Esophagus muscularis mucosa (tissue), 4 donors: Measurements from ENCODE around the gene TSPAN5.

ENCODE experiments used
- EP300 ChIP-seq: sonication (generic); formaldehyde crosslinking; IDR thresholded peaks from one replicate; pipeline ENCODE4 v1.6.1; 2017; ENCODE audit warnings: antibody characterized with exemption
- POLR2A ChIP-seq: fragments of 450-650 bp; IDR thresholded peaks from one replicate; pipeline ENCODE4 v1.6.1; 2017; ENCODE audit warnings: antibody characterized with exemption, moderate library complexity, mild to moderate bottlenecking, low read depth
- POLR2AphosphoS5 ChIP-seq, 2 donors: sonication (generic); formaldehyde crosslinking; IDR thresholded peaks; one replicate each; pipeline ENCODE4 v1.6.1; 2017; ENCODE audit warnings: antibody characterized with exemption in 2 of 2
- TF ChIP-seq, protein P1 (sequence below), 3 experiments: fragments of 200-600 bp in 2 of 3; fragments of 450-650 bp in 1 of 3; sonication (generic) in 2 of 3; IDR thresholded peaks; one replicate each; pipeline ENCODE4 v1.5.1; 2017 to 2019; ENCODE audit warnings: antibody characterized with exemption in 3 of 3, mild to moderate bottlenecking in 2 of 3, moderate library complexity in 1 of 3

DNA sequence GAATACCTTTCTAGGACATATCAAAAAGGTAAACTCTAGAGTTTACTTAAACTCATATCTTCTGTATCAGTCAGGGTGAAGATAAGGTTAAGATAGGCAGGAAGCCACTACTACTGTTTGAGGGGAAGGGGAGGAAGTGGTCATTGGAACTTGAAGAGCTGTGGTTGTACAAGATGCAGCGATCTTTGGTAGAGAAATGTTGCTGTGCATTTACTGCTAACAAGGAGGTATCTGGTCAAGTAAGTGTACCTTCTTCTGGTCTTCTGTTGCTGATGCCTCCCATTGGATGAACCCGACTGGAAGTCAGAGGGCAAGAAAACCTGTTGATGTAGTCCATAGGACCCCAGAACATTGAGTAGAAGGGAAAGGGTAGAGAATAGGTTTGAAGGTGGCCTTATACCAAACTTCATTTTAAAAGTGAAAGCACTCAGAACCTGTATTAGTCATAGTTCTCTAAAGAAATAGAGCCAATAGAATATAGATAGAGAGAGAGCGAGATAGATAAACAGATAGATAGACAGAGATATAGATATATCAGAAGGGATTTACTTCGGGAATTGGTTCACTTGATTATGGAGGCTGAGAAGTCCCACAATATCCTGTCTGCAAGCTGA, 47.9 kb upstream of the TSPAN5 start:
- TF ChIP-seq, protein P1, sequence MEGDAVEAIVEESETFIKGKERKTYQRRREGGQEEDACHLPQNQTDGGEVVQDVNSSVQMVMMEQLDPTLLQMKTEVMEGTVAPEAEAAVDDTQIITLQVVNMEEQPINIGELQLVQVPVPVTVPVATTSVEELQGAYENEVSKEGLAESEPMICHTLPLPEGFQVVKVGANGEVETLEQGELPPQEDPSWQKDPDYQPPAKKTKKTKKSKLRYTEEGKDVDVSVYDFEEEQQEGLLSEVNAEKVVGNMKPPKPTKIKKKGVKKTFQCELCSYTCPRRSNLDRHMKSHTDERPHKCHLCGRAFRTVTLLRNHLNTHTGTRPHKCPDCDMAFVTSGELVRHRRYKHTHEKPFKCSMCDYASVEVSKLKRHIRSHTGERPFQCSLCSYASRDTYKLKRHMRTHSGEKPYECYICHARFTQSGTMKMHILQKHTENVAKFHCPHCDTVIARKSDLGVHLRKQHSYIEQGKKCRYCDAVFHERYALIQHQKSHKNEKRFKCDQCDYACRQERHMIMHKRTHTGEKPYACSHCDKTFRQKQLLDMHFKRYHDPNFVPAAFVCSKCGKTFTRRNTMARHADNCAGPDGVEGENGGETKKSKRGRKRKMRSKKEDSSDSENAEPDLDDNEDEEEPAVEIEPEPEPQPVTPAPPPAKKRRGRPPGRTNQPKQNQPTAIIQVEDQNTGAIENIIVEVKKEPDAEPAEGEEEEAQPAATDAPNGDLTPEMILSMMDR (IDR thresholded peaks at IDR 0.05), result no peak
- TF ChIP-seq POLR2A (no peak), POLR2AphosphoS5 (IDR thresholded peaks at IDR 0.05) (no peak), EP300 (no peak)
